GM12878 (cell line): ENCODE results near the gene DAD1. TPM values are rescaled to one million over a fixed set of nuclear protein-coding genes. Genes with fewer than 3 reads are reported as not detected.

Experiments used
- BHLHE40 ChIP-seq, 2 experiments: fragments of 450-650 bp in 1 of 2; IDR thresholded peaks; 2 replicates each; pipeline ENCODE4 v1.6.1; 2011 to 2017; ENCODE audit warnings: low read depth in 2 of 2, borderline replicate concordance in 1 of 2, improper control_type of control experiment in 1 of 2, low read length in 1 of 2, mild to moderate bottlenecking in 1 of 2
- CREM ChIP-seq: IDR thresholded peaks from 2 replicates; pipeline ENCODE4 v1.6.1; 2014; ENCODE audit warnings: antibody characterized with exemption, low read depth
- EED ChIP-seq: sonication (generic); IDR thresholded peaks from 2 replicates; pipeline ENCODE4 v1.6.1; 2016; ENCODE audit warnings: antibody characterized with exemption, low read depth
- EZH2 ChIP-seq: IDR thresholded peaks from 2 replicates; pipeline ENCODE4 v1.6.1; 2012; ENCODE audit warnings: low read depth, mild to moderate bottlenecking, control low read depth, inconsistent platforms, low read length, borderline replicate concordance; ENCODE audit not compliant: control insufficient read depth
- IRF4 ChIP-seq: IDR thresholded peaks from 2 replicates; pipeline ENCODE4 v1.6.1; 2011; ENCODE audit warnings: low read depth, low read length
- LARP7 ChIP-seq: fragments of 450-650 bp; IDR thresholded peaks from 2 replicates; pipeline ENCODE4 v1.6.1; 2017; ENCODE audit warnings: mild to moderate bottlenecking
- MEF2B ChIP-seq: fragments of 450-650 bp; IDR thresholded peaks from 2 replicates; pipeline ENCODE4 v1.6.1; 2018; ENCODE audit warnings: mild to moderate bottlenecking, moderate library complexity; ENCODE audit not compliant: partially characterized antibody, poor library complexity, severe bottlenecking
- MTA2 ChIP-seq: fragments of 450-650 bp; IDR thresholded peaks from 2 replicates; pipeline ENCODE4 v1.6.1; 2016; ENCODE audit warnings: low read depth, mild to moderate bottlenecking, moderate library complexity
- NBN ChIP-seq: fragments of 450-650 bp; IDR thresholded peaks from 2 replicates; pipeline ENCODE4 v1.6.1; 2016
- NFIC ChIP-seq: IDR thresholded peaks from 2 replicates; pipeline ENCODE4 v1.6.1; 2012; ENCODE audit warnings: low read depth, mild to moderate bottlenecking, inconsistent platforms, low read length, moderate library complexity
- NR2C1 ChIP-seq: fragments of 450-650 bp; IDR thresholded peaks from 2 replicates; pipeline ENCODE4 v1.6.1; 2017; ENCODE audit warnings: antibody characterized with exemption, mild to moderate bottlenecking, moderate library complexity
- NR2F1 ChIP-seq: fragments of 450-650 bp; conservative IDR thresholded peaks from 2 replicates; pipeline ENCODE4 v1.6.1; 2017; ENCODE audit warnings: mild to moderate bottlenecking
- RAD21 ChIP-seq: IDR thresholded peaks from 2 replicates; pipeline ENCODE4 v1.6.1; 2011; ENCODE audit warnings: mild to moderate bottlenecking, low read depth, low read length, moderate library complexity; ENCODE audit not compliant: insufficient read depth
- RCOR1 ChIP-seq: conservative IDR thresholded peaks from 2 replicates; pipeline ENCODE4 v1.6.1; 2012; ENCODE audit warnings: low read depth, low read length, improper control_type of control experiment
- RFX5 ChIP-seq: IDR thresholded peaks from 2 replicates; pipeline ENCODE4 v1.6.1; 2011; ENCODE audit warnings: low read depth, low read length, improper control_type of control experiment
- SMC3 ChIP-seq: IDR thresholded peaks from 2 replicates; pipeline ENCODE4 v1.6.1; 2011; ENCODE audit warnings: low read length, improper control_type of control experiment, borderline replicate concordance
- STAT1 ChIP-seq: fragments of 450-650 bp; conservative IDR thresholded peaks from 2 replicates; pipeline ENCODE4 v1.6.1; 2014; ENCODE audit warnings: antibody characterized with exemption, mild to moderate bottlenecking
- TARDBP ChIP-seq: IDR thresholded peaks from 2 replicates; pipeline ENCODE4 v1.6.1; 2016; ENCODE audit warnings: borderline replicate concordance
- TBL1XR1 ChIP-seq: IDR thresholded peaks from 2 replicates; pipeline ENCODE4 v1.6.1; 2012; ENCODE audit warnings: low read depth, low read length, improper control_type of control experiment
- ZBED1 ChIP-seq: IDR thresholded peaks from 2 replicates; pipeline ENCODE4 v1.6.1; 2016; ENCODE audit warnings: borderline replicate concordance
- ZNF24 ChIP-seq: fragments of 450-650 bp; IDR thresholded peaks from 2 replicates; pipeline ENCODE4 v1.6.1; 2017; ENCODE audit warnings: antibody characterized with exemption, mild to moderate bottlenecking
- polyA plus RNA-seq, 11 experiments: library from polyadenylated mRNA; depleted of rRNA in 4 of 11; unstranded in 6 of 11; stranded (reverse) in 5 of 11; fragments of >200 nt; fragmentation: Nextera tagmentation in 4 of 11; fragmentation: Illumina TruSeq in 1 of 11; extraction: Ambion mirVana in 4 of 11; extraction: Trizol in 1 of 11; gene quantifications; 1 replicate in 1 of 11; 2 replicates in 10 of 11; pipeline versions ENCODE4 v1.2.1 to v1.2.3, GENCODE V29; 2011 to 2016; ENCODE audit warnings: inconsistent platforms in 2 of 11, missing spikeins in 2 of 11, low read depth in 1 of 11
- total RNA-seq, 4 experiments: library from RNA; depleted of rRNA in 3 of 4; stranded (reverse); fragments of >200 nt in 3 of 4; fragmentation: Illumina TruSeq in 1 of 4; extraction: Trizol in 1 of 4; gene quantifications; 2 replicates each; pipeline versions ENCODE4 v1.2.1 to v1.2.3, GENCODE V29; 2013 to 2021
- TF ChIP-seq, protein P1 (sequence below): fragments of 450-650 bp; IDR thresholded peaks from 2 replicates; pipeline ENCODE4 v1.6.1; 2014; ENCODE audit warnings: mild to moderate bottlenecking
- TF ChIP-seq, protein P2 (sequence below): fragments of 450-650 bp; IDR thresholded peaks from 2 replicates; pipeline ENCODE4 v1.6.1; 2017; ENCODE audit warnings: antibody characterized with exemption, mild to moderate bottlenecking, moderate library complexity

DAD1 gene
- total and polyA plus RNA-seq, 10 of the 15 experiments (the other 5 are each of a cell fraction or from before 2014, with no cell fraction given): 161 to 920 (median 319) TPM

DNA sequence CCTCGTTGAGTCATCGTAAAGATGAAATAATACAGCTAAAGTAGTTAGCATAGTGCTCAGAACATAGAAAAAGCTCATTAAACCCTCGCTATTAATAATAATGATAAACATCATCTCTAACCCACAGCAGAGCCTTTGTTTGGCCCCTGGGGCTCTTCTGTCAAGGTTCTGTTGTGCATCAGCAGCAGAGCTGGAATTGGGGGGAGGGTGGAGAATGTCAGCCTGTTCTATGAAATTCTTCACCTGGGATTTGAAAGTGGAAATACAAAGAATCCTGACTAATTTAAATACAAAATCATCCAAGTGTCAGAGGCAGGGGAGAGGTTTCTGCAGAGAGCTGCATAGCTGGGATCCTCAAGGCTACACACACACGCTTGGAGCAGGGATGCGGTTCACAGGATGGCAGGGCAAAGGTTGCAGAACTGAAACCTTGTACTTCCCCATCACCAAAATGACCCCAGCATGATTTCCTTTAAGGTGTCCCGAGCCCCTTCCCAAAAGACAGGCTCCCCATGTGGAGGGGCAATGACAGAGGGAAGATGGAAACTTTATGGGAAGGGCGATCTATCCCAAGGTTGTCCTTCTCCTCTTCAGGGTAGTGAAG lies 71.8 kb downstream of the DAD1 start (continued):
- TF ChIP-seq, protein P1, sequence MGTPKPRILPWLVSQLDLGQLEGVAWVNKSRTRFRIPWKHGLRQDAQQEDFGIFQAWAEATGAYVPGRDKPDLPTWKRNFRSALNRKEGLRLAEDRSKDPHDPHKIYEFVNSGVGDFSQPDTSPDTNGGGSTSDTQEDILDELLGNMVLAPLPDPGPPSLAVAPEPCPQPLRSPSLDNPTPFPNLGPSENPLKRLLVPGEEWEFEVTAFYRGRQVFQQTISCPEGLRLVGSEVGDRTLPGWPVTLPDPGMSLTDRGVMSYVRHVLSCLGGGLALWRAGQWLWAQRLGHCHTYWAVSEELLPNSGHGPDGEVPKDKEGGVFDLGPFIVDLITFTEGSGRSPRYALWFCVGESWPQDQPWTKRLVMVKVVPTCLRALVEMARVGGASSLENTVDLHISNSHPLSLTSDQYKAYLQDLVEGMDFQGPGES: no peak
- no peak for TF ChIP-seq STAT1
- no peak for TF ChIP-seq LARP7
- peak; percentile 74 for TF ChIP-seq NR2F1
- no peak for TF ChIP-seq ZBED1
- TF ChIP-seq MEF2B: peak; percentile 13
- TF ChIP-seq NFIC: peak; percentile 68
- no peak for TF ChIP-seq RFX5
- TF ChIP-seq MTA2: no peak; the same call in 1 of the 2 replicates
- no peak for TF ChIP-seq RCOR1
- no peak for TF ChIP-seq TBL1XR1
- no peak for TF ChIP-seq SMC3
- TF ChIP-seq EED: peak; percentile 95
- peak; percentile 60; the same call in 1 of the 2 replicates for TF ChIP-seq IRF4
- 0 out of 2 replicates have a peak, but pooled peaks have one; percentile 3 for TF ChIP-seq RAD21
- TF ChIP-seq EZH2: no peak
- TF ChIP-seq BHLHE40 (IDR thresholded peaks at IDR 0.05; ENCODE audit: borderline replicate concordance in 1 of 2, low read depth in 2 of 2, low read length in 1 of 2): no peak
- no peak for TF ChIP-seq ZNF24
- TF ChIP-seq, protein P2, sequence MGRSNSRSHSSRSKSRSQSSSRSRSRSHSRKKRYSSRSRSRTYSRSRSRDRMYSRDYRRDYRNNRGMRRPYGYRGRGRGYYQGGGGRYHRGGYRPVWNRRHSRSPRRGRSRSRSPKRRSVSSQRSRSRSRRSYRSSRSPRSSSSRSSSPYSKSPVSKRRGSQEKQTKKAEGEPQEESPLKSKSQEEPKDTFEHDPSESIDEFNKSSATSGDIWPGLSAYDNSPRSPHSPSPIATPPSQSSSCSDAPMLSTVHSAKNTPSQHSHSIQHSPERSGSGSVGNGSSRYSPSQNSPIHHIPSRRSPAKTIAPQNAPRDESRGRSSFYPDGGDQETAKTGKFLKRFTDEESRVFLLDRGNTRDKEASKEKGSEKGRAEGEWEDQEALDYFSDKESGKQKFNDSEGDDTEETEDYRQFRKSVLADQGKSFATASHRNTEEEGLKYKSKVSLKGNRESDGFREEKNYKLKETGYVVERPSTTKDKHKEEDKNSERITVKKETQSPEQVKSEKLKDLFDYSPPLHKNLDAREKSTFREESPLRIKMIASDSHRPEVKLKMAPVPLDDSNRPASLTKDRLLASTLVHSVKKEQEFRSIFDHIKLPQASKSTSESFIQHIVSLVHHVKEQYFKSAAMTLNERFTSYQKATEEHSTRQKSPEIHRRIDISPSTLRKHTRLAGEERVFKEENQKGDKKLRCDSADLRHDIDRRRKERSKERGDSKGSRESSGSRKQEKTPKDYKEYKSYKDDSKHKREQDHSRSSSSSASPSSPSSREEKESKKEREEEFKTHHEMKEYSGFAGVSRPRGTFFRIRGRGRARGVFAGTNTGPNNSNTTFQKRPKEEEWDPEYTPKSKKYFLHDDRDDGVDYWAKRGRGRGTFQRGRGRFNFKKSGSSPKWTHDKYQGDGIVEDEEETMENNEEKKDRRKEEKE: no peak
- TF ChIP-seq NBN: no peak
- TF ChIP-seq TARDBP: no peak
- no peak for TF ChIP-seq CREM
- peak; percentile 26; the same call in 1 of the 2 replicates for TF ChIP-seq NR2C1
